Body of pancreas (tissue), 4 donors: ENCODE measurements around the gene USP12.

ENCODE experiments used
- CTCF ChIP-seq, 7 experiments: fragments of 450-650 bp in 4 of 7; fragments of 200-600 bp in 3 of 7; sonication (generic) in 3 of 7; IDR thresholded peaks; one replicate each; pipeline ENCODE4 v1.5.1; 2016 to 2019; ENCODE audit warnings: antibody characterized with exemption in 7 of 7
- POLR2A ChIP-seq, 3 donors: fragments of 450-650 bp; IDR thresholded peaks; one replicate each; pipeline ENCODE4 v1.6.1; 2016; ENCODE audit warnings: antibody characterized with exemption in 3 of 3, mild to moderate bottlenecking in 2 of 3

- no peak for TF ChIP-seq CTCF (IDR thresholded peaks at IDR 0.05)
- TF ChIP-seq POLR2A (IDR thresholded peaks at IDR 0.05), result no peak
These were observed 130.3 kb downstream of the USP12 start for GRCh38 chr13:27041341-27041740.
